SK-N-SH (cell line): ENCODE measurements around the gene MACROD2. TPM values are rescaled to one million over a fixed set of nuclear protein-coding genes. Genes with fewer than 3 reads are reported as not detected.

ENCODE experiments used
- CTCF ChIA-PET: fragments of 300-600, 350-600 bp; formaldehyde crosslinking; extraction: SDS; loops from one replicate; lab custom pipeline; 2021; lab: Yijun Ruan, JAX
- POLR2A ChIA-PET: fragments of 350-600 bp; sonication (Branson Sonifier 250); formaldehyde crosslinking; extraction: SDS; loops from one replicate; lab custom pipeline; 2020; ENCODE audit warnings: antibody characterized with exemption, inconsistent platforms; lab: Yijun Ruan, JAX
- DNase-seq: peaks from one replicate; pipeline ENCODE4 v3.0.0; 2012
- H2AFZ ChIP-seq: fragments of 200-600 bp; sonication (generic); 2 replicates; pipeline ENCODE4 v1.8.1; 2016; ENCODE audit warnings: antibody characterized with exemption, mild to moderate bottlenecking, low read depth
- H3F3A ChIP-seq: fragments of 200-600 bp; sonication (generic); replicated peaks from 2 replicates; pipeline ENCODE3; 2016; ENCODE audit warnings: antibody characterized with exemption, mild to moderate bottlenecking; ENCODE audit not compliant: insufficient read depth
- H3K27ac ChIP-seq, 2 experiments: fragments of 200-500 bp in 1 of 2; fragments of 200-600 bp in 1 of 2; sonication (Bioruptor generic) in 1 of 2; sonication (generic), shearing (Covaris generic) in 1 of 2; 2 replicates each; pipeline versions ENCODE4 v1.5.1 to v1.6.1; 2014 to 2016; ENCODE audit warnings: low read depth in 2 of 2, inconsistent platforms in 1 of 2, low read length in 1 of 2, mild to moderate bottlenecking in 1 of 2, mixed read lengths in 1 of 2
- H3K27me3 ChIP-seq: fragments of 200-600 bp; sonication (generic), shearing (Covaris generic); 2 replicates; pipeline ENCODE4 v1.6.1; 2016; ENCODE audit warnings: mixed run types; ENCODE audit not compliant: insufficient read depth
- H3K36me3 ChIP-seq, 2 experiments: fragments of 200-500 bp in 1 of 2; fragments of 200-600 bp in 1 of 2; sonication (Bioruptor generic) in 1 of 2; sonication (generic) in 1 of 2; replicated peaks in 1 of 2; 2 replicates each; pipeline versions ENCODE3 to v1.5.1; 2014 to 2016; ENCODE audit warnings: low read length in 1 of 2, mild to moderate bottlenecking in 1 of 2; ENCODE audit not compliant: insufficient read depth in 2 of 2, control insufficient read depth in 1 of 2
- H3K4me1 ChIP-seq, 2 experiments: fragments of 200-500 bp in 1 of 2; fragments of 200-600 bp in 1 of 2; sonication (Bioruptor generic) in 1 of 2; sonication (generic), shearing (Covaris generic) in 1 of 2; 2 replicates each; pipeline versions ENCODE4 v1.5.1 to v1.6.1; 2014 to 2016; ENCODE audit warnings: low read depth in 1 of 2, low read length in 1 of 2, mixed run types in 1 of 2; ENCODE audit not compliant: insufficient read depth in 2 of 2, control insufficient read depth in 1 of 2
- H3K4me2 ChIP-seq: fragments of 200-600 bp; sonication (generic), shearing (Covaris generic); 2 replicates; pipeline ENCODE4 v1.6.1; 2017; ENCODE audit warnings: mixed run types
- H3K4me3 ChIP-seq, 2 experiments: fragments of 200-500 bp in 1 of 2; fragments of 200-600 bp in 1 of 2; sonication (Bioruptor generic) in 1 of 2; sonication (generic), shearing (Covaris generic) in 1 of 2; 2 replicates each; pipeline versions ENCODE4 v1.5.1 to v1.8.1; 2014 to 2016; ENCODE audit warnings: low read depth in 2 of 2, inconsistent platforms in 1 of 2, low read length in 1 of 2, mild to moderate bottlenecking in 1 of 2, mixed read lengths in 1 of 2, moderate library complexity in 1 of 2
- H3K79me2 ChIP-seq: fragments of 200-600 bp; sonication (generic); 2 replicates; pipeline ENCODE4 v1.8.1; 2017; ENCODE audit warnings: mild to moderate bottlenecking; ENCODE audit not compliant: insufficient read depth
- H3K9ac ChIP-seq: fragments of 200-600 bp; sonication (generic); 2 replicates; pipeline ENCODE4 v1.6.1; 2017; ENCODE audit warnings: mixed run types
- H3K9me2 ChIP-seq: fragments of 200-600 bp; sonication (generic); 2 replicates; pipeline ENCODE4 v1.6.1; 2017; ENCODE audit warnings: mixed run types
- H3K9me3 ChIP-seq: fragments of 200-600 bp; sonication (generic); 2 replicates; pipeline ENCODE4 v1.6.1; 2017; ENCODE audit warnings: mixed run types, mild to moderate bottlenecking, moderate library complexity
- H4K20me1 ChIP-seq: fragments of 200-600 bp; sonication (generic); 2 replicates; pipeline ENCODE4 v1.6.1; 2017; ENCODE audit warnings: mild to moderate bottlenecking, mixed run types; ENCODE audit not compliant: insufficient read depth
- CTCF ChIP-seq: fragments of 200-600 bp; sonication (generic); IDR thresholded peaks from 2 replicates; pipeline ENCODE4 v1.6.1; 2017; ENCODE audit warnings: antibody characterized with exemption, mild to moderate bottlenecking, moderate library complexity
- EZH2phosphoT487 ChIP-seq: fragments of 200-600 bp; sonication (generic); IDR thresholded peaks from 2 replicates; pipeline ENCODE4 v1.6.1; 2017; ENCODE audit warnings: low read depth, mixed run types, mild to moderate bottlenecking, antibody characterized with exemption, moderate library complexity, borderline replicate concordance
- FOXJ3 ChIP-seq: sonication (generic); formaldehyde crosslinking; IDR thresholded peaks from 2 replicates; pipeline ENCODE4 v1.5.1; 2020; ENCODE audit warnings: mild to moderate bottlenecking, missing genetic modification reagents
- JUND ChIP-seq: IDR thresholded peaks from 2 replicates; pipeline ENCODE4 v1.4.0; 2012
- MAX ChIP-seq: IDR thresholded peaks from 2 replicates; pipeline ENCODE4 v1.4.0; 2012; ENCODE audit warnings: low read depth
- RCOR1 ChIP-seq: fragments of 150-350 bp; IDR thresholded peaks from 2 replicates; pipeline ENCODE4 v1.6.1; 2017; ENCODE audit warnings: antibody characterized with exemption, low read length
- REST ChIP-seq: IDR thresholded peaks from 2 replicates; pipeline ENCODE4 v1.6.1; 2012; ENCODE audit warnings: mild to moderate bottlenecking, low read depth, low read length, moderate library complexity
- TAF1 ChIP-seq: IDR thresholded peaks from 2 replicates; pipeline ENCODE4 v1.6.1; 2012; ENCODE audit warnings: low read depth, mild to moderate bottlenecking, low read length, moderate library complexity, borderline replicate concordance
- USF1 ChIP-seq: IDR thresholded peaks from 2 replicates; pipeline ENCODE4 v1.4.0; 2012; ENCODE audit warnings: low read depth, borderline replicate concordance
- WGBS: methylation state at CpG from one replicate; pipeline ENCODE4 v1.1.6; 2017; ENCODE audit warnings: low lambda C conversion rate; 5-methylcytosine and 5-hydroxymethylcytosine counted together
- polyA plus RNA-seq, 3 experiments: library from polyadenylated mRNA; depleted of rRNA; stranded (reverse); fragments of >200 nt; gene quantifications; 2 replicates each; pipeline ENCODE4 v1.2.3, GENCODE V29; 2012

Gene MACROD2
- polyA plus RNA-seq, 1 of the 3 experiments (the other 2 are of a cell fraction) = 0.33 TPM

- TF ChIP-seq CTCF = no peak
- no peak for TF ChIP-seq REST
These were observed 902.3 kb downstream of the MACROD2 start (continued) for GRCh38 chr20:14897608-14898007.

GRCh38 chr20:14902432-14903089 is 907.2 kb downstream of the MACROD2 start:
- no peaks in the 10 kb centered on the region for H3K36me3 ChIP-seq
- H3K4me1 ChIP-seq = no peaks in the 10 kb centered on the region
- no peaks in the 10 kb centered on the region for H3K79me2 ChIP-seq
- H2AFZ ChIP-seq = no peak overlapping the region; the same call in 1 of the 2 replicates
- H3K9ac ChIP-seq = no peak overlapping the region
- DNase-seq = no peak
- H3K27me3 ChIP-seq = no peaks in the 10 kb centered on the region
- H3K4me3 ChIP-seq = no peak overlapping the region
- H3K4me2 ChIP-seq = no peak overlapping the region
- H4K20me1 ChIP-seq = no peaks in the 10 kb centered on the region
- TF ChIP-seq TAF1 (no peak), FOXJ3 (CRISPR knock-in tag) (no peak), REST (no peak), USF1 (no peak), MAX (no peak), JUND (no peak), EZH2phosphoT487 (no peak), RCOR1 (no peak)
- H3K27ac ChIP-seq = no peak overlapping the region
- H3K9me3 ChIP-seq = no peaks in the 10 kb centered on the region
- ChIA-PET CTCF (interaction anchor here (1.1 kb wide), 1 partner anchor 8 kb away, joined by 3 read pairs; no protein-coding TSS in a partner anchor), POLR2A (no interaction called here)
- 88% methylated on average over 4 of the region's 4 CpGs for WGBS
- H3K9me2 ChIP-seq = no peaks in the 10 kb centered on the region
- no peaks in the 10 kb centered on the region for H3F3A ChIP-seq
